Prostate gland (tissue), 2 donors: ENCODE measurements around the gene HCFC1. TPM values are rescaled to one million over a fixed set of nuclear protein-coding genes. Genes with fewer than 3 reads are reported as not detected.

ENCODE experiments used
- DNase-seq: peaks from one replicate; pipeline ENCODE4 v3.0.0-alpha.2; 2019; ENCODE audit warnings: low spot score
- H3K27ac ChIP-seq, 2 donors: fragments of 200-600 bp; sonication (generic); 2 replicates each; pipeline ENCODE4 v1.5.1; 2017 to 2019
- H3K27me3 ChIP-seq: fragments of 200-600 bp; sonication (generic); replicated peaks from 2 replicates; pipeline ENCODE4 v1.5.1; 2019; ENCODE audit not compliant: insufficient read depth
- H3K36me3 ChIP-seq, 2 donors: fragments of 200-600 bp; sonication (generic); 1 replicate in 1 of 2; 2 replicates in 1 of 2; pipeline versions ENCODE4 v1.5.1 to v1.8.1; 2017 to 2019
- H3K4me1 ChIP-seq: fragments of 200-600 bp; sonication (generic); replicated peaks from 2 replicates; pipeline ENCODE4 v1.5.1; 2019
- H3K4me3 ChIP-seq, 2 donors: fragments of 200-600 bp; sonication (generic); 2 replicates each; pipeline ENCODE4 v1.5.1; 2017 to 2019
- H3K9me3 ChIP-seq: fragments of 200-600 bp; sonication (generic); 2 replicates; pipeline ENCODE4 v1.5.1; 2017
- CTCF ChIP-seq, 4 experiments: fragments of 200-600 bp in 2 of 4; fragments of 450-650 bp in 2 of 4; sonication (generic) in 2 of 4; IDR thresholded peaks; 1 replicate in 3 of 4; 2 replicates in 1 of 4; pipeline ENCODE4 v1.5.1; 2016 to 2019; ENCODE audit warnings: antibody characterized with exemption in 4 of 4, mild to moderate bottlenecking in 2 of 4, moderate library complexity in 2 of 4
- POLR2A ChIP-seq: fragments of 450-650 bp; IDR thresholded peaks from one replicate; pipeline ENCODE4 v1.6.1; 2016; ENCODE audit warnings: antibody characterized with exemption, mild to moderate bottlenecking
- POLR2AphosphoS5 ChIP-seq: sonication (generic); formaldehyde crosslinking; IDR thresholded peaks from one replicate; pipeline ENCODE4 v1.6.1; 2017; ENCODE audit warnings: antibody characterized with exemption
- WGBS: methylation state at CpG from one replicate; pipeline ENCODE4 v1.1.5; 2018; 5-methylcytosine and 5-hydroxymethylcytosine counted together
- intact Hi-C: fragments of 100-400 bp; cut with DNase I; formaldehyde crosslinking; loops from one replicate; pipeline ENCODE4 v1.14.2; 2022
- total RNA-seq, 2 donors: library from RNA; depleted of rRNA; stranded (reverse); fragments of >200 nt; gene quantifications; one replicate each; pipeline ENCODE4 v1.1.0, GENCODE V29; 2016

HCFC1 gene
- total RNA-seq, 2 donors from 2014 or later = 67.7 to 115 TPM

- DNase-seq = no peak
- TF ChIP-seq POLR2A (no peak), POLR2AphosphoS5 (no peak), CTCF (IDR thresholded peaks at IDR 0.05) (no peak)
- intact Hi-C loops = no loop called here
- no peak overlapping the region for H3K4me3 ChIP-seq
- H3K27ac ChIP-seq = no peak overlapping the region
- H3K36me3 ChIP-seq = no peaks in the 10 kb centered on the region
- no peaks in the 10 kb centered on the region for H3K9me3 ChIP-seq
- no peaks in the 10 kb centered on the region for H3K27me3 ChIP-seq
- 94% methylated on average over 9 of the region's 13 CpGs for WGBS
- no peaks in the 10 kb centered on the region for H3K4me1 ChIP-seq
Measured at GRCh38 chrX:153932220-153932915, 39.2 kb downstream of the HCFC1 start.

GRCh38 chrX:153931748-153932147 is 39.9 kb downstream of the HCFC1 start:
- intact Hi-C loops = no loop called here
- 90% methylated on average over 12 of the region's 13 CpGs for WGBS
- no peak for TF ChIP-seq CTCF (IDR thresholded peaks at IDR 0.05)
- no peak for TF ChIP-seq POLR2AphosphoS5
- TF ChIP-seq POLR2A = no peak

GRCh38 chrX:153931151-153931550 is 40.5 kb downstream of the HCFC1 start:
- Histone ChIP-seq H3K27me3 (no peaks in the 10 kb centered on the region), H3K4me3 (no peak overlapping the region), H3K36me3 (no peaks in the 10 kb centered on the region), H3K4me1 (no peaks in the 10 kb centered on the region), H3K9me3 (no peaks in the 10 kb centered on the region), H3K27ac (no peak overlapping the region)
- DNase-seq = no peak
- intact Hi-C loops = no loop called here
- 90% methylated on average over 3 of the region's 8 CpGs for WGBS
- TF ChIP-seq POLR2AphosphoS5 = no peak
- no peak for TF ChIP-seq POLR2A
- no peak for TF ChIP-seq CTCF (IDR thresholded peaks at IDR 0.05)

More at GRCh38 chrX:153931748-153932147, 39.9 kb downstream of the HCFC1 start:
- no peaks in the 10 kb centered on the region for H3K36me3 ChIP-seq
- DNase-seq = no peak
- H3K9me3 ChIP-seq = no peaks in the 10 kb centered on the region
- H3K27ac ChIP-seq = no peak overlapping the region
- no peaks in the 10 kb centered on the region for H3K27me3 ChIP-seq
- no peaks in the 10 kb centered on the region for H3K4me1 ChIP-seq
- no peak overlapping the region for H3K4me3 ChIP-seq

- no peak for DNase-seq
- Histone ChIP-seq H3K27me3 (no peaks in the 10 kb centered on the region), H3K27ac (no peak overlapping the region), H3K9me3 (no peaks in the 10 kb centered on the region), H3K4me1 (no peaks in the 10 kb centered on the region), H3K4me3 (no peak overlapping the region), H3K36me3 (no peaks in the 10 kb centered on the region)
- 91% methylated on average over 25 of the region's 31 CpGs for WGBS
- TF ChIP-seq POLR2A (no peak), CTCF (IDR thresholded peaks at IDR 0.05) (no peak), POLR2AphosphoS5 (no peak)
- intact Hi-C loops = no loop called here
Measured at GRCh38 chrX:153930011-153930910, 41.4 kb downstream of the HCFC1 start.
